SK-N-SH (cell line): ENCODE measurements around the gene PHC3. TPM values are rescaled to one million over a fixed set of nuclear protein-coding genes. Genes with fewer than 3 reads are reported as not detected.

Experiments used
- CTCF ChIA-PET: fragments of 300-600, 350-600 bp; formaldehyde crosslinking; extraction: SDS; loops from one replicate; lab custom pipeline; 2021; lab: Yijun Ruan, JAX
- POLR2A ChIA-PET: fragments of 350-600 bp; sonication (Branson Sonifier 250); formaldehyde crosslinking; extraction: SDS; loops from one replicate; lab custom pipeline; 2020; ENCODE audit warnings: antibody characterized with exemption, inconsistent platforms; lab: Yijun Ruan, JAX
- DNase-seq: peaks from one replicate; pipeline ENCODE4 v3.0.0; 2012
- H2AFZ ChIP-seq: fragments of 200-600 bp; sonication (generic); 2 replicates; pipeline ENCODE4 v1.8.1; 2016; ENCODE audit warnings: antibody characterized with exemption, mild to moderate bottlenecking, low read depth
- H3F3A ChIP-seq: fragments of 200-600 bp; sonication (generic); replicated peaks from 2 replicates; pipeline ENCODE3; 2016; ENCODE audit warnings: antibody characterized with exemption, mild to moderate bottlenecking; ENCODE audit not compliant: insufficient read depth
- H3K27ac ChIP-seq, 2 experiments: fragments of 200-500 bp in 1 of 2; fragments of 200-600 bp in 1 of 2; sonication (Bioruptor generic) in 1 of 2; sonication (generic), shearing (Covaris generic) in 1 of 2; 2 replicates each; pipeline versions ENCODE4 v1.5.1 to v1.6.1; 2014 to 2016; ENCODE audit warnings: low read depth in 2 of 2, inconsistent platforms in 1 of 2, low read length in 1 of 2, mild to moderate bottlenecking in 1 of 2, mixed read lengths in 1 of 2
- H3K27me3 ChIP-seq: fragments of 200-600 bp; sonication (generic), shearing (Covaris generic); 2 replicates; pipeline ENCODE4 v1.6.1; 2016; ENCODE audit warnings: mixed run types; ENCODE audit not compliant: insufficient read depth
- H3K36me3 ChIP-seq, 2 experiments: fragments of 200-500 bp in 1 of 2; fragments of 200-600 bp in 1 of 2; sonication (Bioruptor generic) in 1 of 2; sonication (generic) in 1 of 2; replicated peaks in 1 of 2; 2 replicates each; pipeline versions ENCODE3 to v1.5.1; 2014 to 2016; ENCODE audit warnings: low read length in 1 of 2, mild to moderate bottlenecking in 1 of 2; ENCODE audit not compliant: insufficient read depth in 2 of 2, control insufficient read depth in 1 of 2
- H3K4me1 ChIP-seq, 2 experiments: fragments of 200-500 bp in 1 of 2; fragments of 200-600 bp in 1 of 2; sonication (Bioruptor generic) in 1 of 2; sonication (generic), shearing (Covaris generic) in 1 of 2; 2 replicates each; pipeline versions ENCODE4 v1.5.1 to v1.6.1; 2014 to 2016; ENCODE audit warnings: low read depth in 1 of 2, low read length in 1 of 2, mixed run types in 1 of 2; ENCODE audit not compliant: insufficient read depth in 2 of 2, control insufficient read depth in 1 of 2
- H3K4me2 ChIP-seq: fragments of 200-600 bp; sonication (generic), shearing (Covaris generic); 2 replicates; pipeline ENCODE4 v1.6.1; 2017; ENCODE audit warnings: mixed run types
- H3K4me3 ChIP-seq, 2 experiments: fragments of 200-500 bp in 1 of 2; fragments of 200-600 bp in 1 of 2; sonication (Bioruptor generic) in 1 of 2; sonication (generic), shearing (Covaris generic) in 1 of 2; 2 replicates each; pipeline versions ENCODE4 v1.5.1 to v1.8.1; 2014 to 2016; ENCODE audit warnings: low read depth in 2 of 2, inconsistent platforms in 1 of 2, low read length in 1 of 2, mild to moderate bottlenecking in 1 of 2, mixed read lengths in 1 of 2, moderate library complexity in 1 of 2
- H3K79me2 ChIP-seq: fragments of 200-600 bp; sonication (generic); 2 replicates; pipeline ENCODE4 v1.8.1; 2017; ENCODE audit warnings: mild to moderate bottlenecking; ENCODE audit not compliant: insufficient read depth
- H3K9ac ChIP-seq: fragments of 200-600 bp; sonication (generic); 2 replicates; pipeline ENCODE4 v1.6.1; 2017; ENCODE audit warnings: mixed run types
- H3K9me2 ChIP-seq: fragments of 200-600 bp; sonication (generic); 2 replicates; pipeline ENCODE4 v1.6.1; 2017; ENCODE audit warnings: mixed run types
- H3K9me3 ChIP-seq: fragments of 200-600 bp; sonication (generic); 2 replicates; pipeline ENCODE4 v1.6.1; 2017; ENCODE audit warnings: mixed run types, mild to moderate bottlenecking, moderate library complexity
- H4K20me1 ChIP-seq: fragments of 200-600 bp; sonication (generic); 2 replicates; pipeline ENCODE4 v1.6.1; 2017; ENCODE audit warnings: mild to moderate bottlenecking, mixed run types; ENCODE audit not compliant: insufficient read depth
- CHD2 ChIP-seq: fragments of 150-350 bp; IDR thresholded peaks from 2 replicates; pipeline ENCODE4 v1.6.1; 2018; ENCODE audit warnings: low read length; ENCODE audit not compliant: partially characterized antibody
- CTCF ChIP-seq: fragments of 200-600 bp; sonication (generic); IDR thresholded peaks from 2 replicates; pipeline ENCODE4 v1.6.1; 2017; ENCODE audit warnings: antibody characterized with exemption, mild to moderate bottlenecking, moderate library complexity
- EP300 ChIP-seq, 2 experiments: IDR thresholded peaks; 2 replicates each; pipeline versions ENCODE4 v1.4.0 to v1.6.1; 2012; ENCODE audit warnings: borderline replicate concordance in 1 of 2, low read depth in 1 of 2, low read length in 1 of 2
- EZH2phosphoT487 ChIP-seq: fragments of 200-600 bp; sonication (generic); IDR thresholded peaks from 2 replicates; pipeline ENCODE4 v1.6.1; 2017; ENCODE audit warnings: low read depth, mixed run types, mild to moderate bottlenecking, antibody characterized with exemption, moderate library complexity, borderline replicate concordance
- FOXM1 ChIP-seq: IDR thresholded peaks from 2 replicates; pipeline ENCODE4 v1.4.0; 2012; ENCODE audit warnings: low read depth, mild to moderate bottlenecking
- IRF3 ChIP-seq: fragments of 150-350 bp; IDR thresholded peaks from 2 replicates; pipeline ENCODE4 v1.6.1; 2016; ENCODE audit warnings: mild to moderate bottlenecking, low read depth, low read length
- MEF2A ChIP-seq: IDR thresholded peaks from 2 replicates; pipeline ENCODE4 v1.4.0; 2012; ENCODE audit warnings: low read depth, borderline replicate concordance
- NFIC ChIP-seq: IDR thresholded peaks from 2 replicates; pipeline ENCODE4 v1.4.0; 2012; ENCODE audit warnings: borderline replicate concordance
- PBX3 ChIP-seq: IDR thresholded peaks from 2 replicates; pipeline ENCODE4; 2012
- POLR2AphosphoS5 ChIP-seq: IDR thresholded peaks from 2 replicates; pipeline ENCODE4 v1.6.1; 2012; ENCODE audit warnings: low read depth, low read length
- RAD21 ChIP-seq: IDR thresholded peaks from 2 replicates; pipeline ENCODE4 v1.6.1; 2012; ENCODE audit warnings: mild to moderate bottlenecking, low read length
- REST ChIP-seq: IDR thresholded peaks from 2 replicates; pipeline ENCODE4 v1.6.1; 2012; ENCODE audit warnings: mild to moderate bottlenecking, low read depth, low read length, moderate library complexity
- RXRA ChIP-seq: IDR thresholded peaks from 2 replicates; pipeline ENCODE4 v1.4.0; 2012; ENCODE audit warnings: low read depth, mild to moderate bottlenecking, borderline replicate concordance
- SMC3 ChIP-seq: IDR thresholded peaks from 2 replicates; pipeline ENCODE4 v1.6.1; 2012; ENCODE audit warnings: low read depth, low read length, improper control_type of control experiment
- TCF12 ChIP-seq: IDR thresholded peaks from 2 replicates; pipeline ENCODE4 v1.4.0; 2012
- TEAD4 ChIP-seq: IDR thresholded peaks from 2 replicates; pipeline ENCODE4 v1.4.0; 2012; ENCODE audit warnings: mild to moderate bottlenecking, borderline replicate concordance; ENCODE audit not compliant: insufficient read depth
- USF1 ChIP-seq: IDR thresholded peaks from 2 replicates; pipeline ENCODE4 v1.4.0; 2012; ENCODE audit warnings: low read depth, borderline replicate concordance
- WGBS: methylation state at CpG from one replicate; pipeline ENCODE4 v1.1.6; 2017; ENCODE audit warnings: low lambda C conversion rate; 5-methylcytosine and 5-hydroxymethylcytosine counted together
- polyA plus RNA-seq, 3 experiments: library from polyadenylated mRNA; depleted of rRNA; stranded (reverse); fragments of >200 nt; gene quantifications; 2 replicates each; pipeline ENCODE4 v1.2.3, GENCODE V29; 2012

Gene PHC3
- polyA plus RNA-seq, 1 of the 3 experiments (the other 2 are of a cell fraction) = 9.2 TPM

GRCh38 chr3:170054204-170054603 is 127.3 kb downstream of the PHC3 start:
- CTCF ChIA-PET = interaction anchor here (0.8 to 3.4 kb wide), 5 partner anchors 8 to 190 kb away, joined by 3 to 10 read pairs (median 3); partner anchors contain the start of gene GPR160
- Histone ChIP-seq H3K9me2 (no peaks in the 10 kb centered on the region), H3K4me3 (no peak overlapping the region), H3F3A (peaks cover 4% of the 10 kb centered on the region), H3K9ac (no peak overlapping the region), H3K36me3 (no peaks in the 10 kb centered on the region), H3K79me2 (no peaks in the 10 kb centered on the region), H3K4me1 (peaks cover 0 to 4% of the 10 kb centered on the region in 2 experiments; a peak in 1 of 4 replicates), H4K20me1 (no peaks in the 10 kb centered on the region), H3K4me2 (no peak overlapping the region), H3K9me3 (no peaks in the 10 kb centered on the region), H2AFZ (no peak overlapping the region), H3K27ac (no peak overlapping the region), H3K27me3 (no peaks in the 10 kb centered on the region)
- WGBS = 100% methylated on average over 1 of the region's 1 CpG
- TF ChIP-seq CTCF (peak; percentile 30; the same call in 1 of the 2 replicates), MEF2A (no peak), IRF3 (no peak), USF1 (no peak), SMC3 (peak; percentile 14; the same call in 1 of the 2 replicates), RXRA (no peak), EZH2phosphoT487 (no peak), RAD21 (peak; percentile 54)
- POLR2A ChIA-PET = no interaction called here
- no peak for DNase-seq

- Histone ChIP-seq H3K4me2 (no peak overlapping the region), H3K79me2 (no peaks in the 10 kb centered on the region), H4K20me1 (no peaks in the 10 kb centered on the region), H3K4me1 (peaks cover 0 to 6% of the 10 kb centered on the region in 2 experiments; a peak in 1 of 4 replicates), H3F3A (peaks cover 4% of the 10 kb centered on the region), H3K9me3 (no peaks in the 10 kb centered on the region), H3K4me3 (no peak overlapping the region), H3K27me3 (no peaks in the 10 kb centered on the region), H3K27ac (no peak overlapping the region), H3K36me3 (no peaks in the 10 kb centered on the region), H2AFZ (no peak overlapping the region), H3K9me2 (no peaks in the 10 kb centered on the region), H3K9ac (no peak overlapping the region)
- ChIA-PET CTCF (interaction anchor here (2.0 to 3.4 kb wide), 2 partner anchors 12 to 15 kb away, joined by 5 to 10 read pairs; partner anchors contain the start of gene GPR160), POLR2A (no interaction called here)
- DNase-seq = no peak
- TF ChIP-seq TEAD4 (no peak), CTCF (no peak), REST (no peak), EP300 (IDR thresholded peaks at IDR 0.05; ENCODE audit: borderline replicate concordance in 1 of 2, low read depth in 1 of 2, low read length in 1 of 2) (no peak), TCF12 (no peak), POLR2AphosphoS5 (no peak), PBX3 (no peak), NFIC (no peak), FOXM1 (no peak), CHD2 (no peak)
Observed at GRCh38 chr3:170052398-170052797, 129.1 kb downstream of the PHC3 start.
